Measurements from ENCODE around the gene CES3.

CES3 gene

DNA sequence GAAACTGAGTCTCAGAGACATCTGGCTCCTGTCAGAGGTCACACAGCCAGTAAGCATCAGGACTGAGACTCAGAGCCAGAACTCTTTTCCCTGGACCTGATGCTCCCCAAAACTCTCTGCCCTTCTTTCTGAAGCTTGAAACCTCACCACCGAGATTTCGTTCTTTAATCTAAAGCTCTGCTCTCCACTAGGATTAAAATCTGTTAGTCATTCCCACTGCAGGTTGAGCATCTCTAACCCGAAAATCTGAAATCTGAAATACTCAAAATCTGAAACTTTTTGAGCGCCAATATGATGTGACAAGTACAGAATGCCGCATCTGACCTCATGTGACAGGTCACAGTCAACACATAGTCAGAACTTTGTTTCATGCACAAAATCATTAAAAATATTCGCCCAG is 44.5 kb upstream of the CES3 start:
- H2AFZ ChIP-seq (ENCODE audit: low read length), result no peak overlapping the region
- TF ChIP-seq EZH2 (IDR thresholded peaks at IDR 0.05; ENCODE audit: borderline replicate concordance, low read length), result no peak
- TF ChIP-seq, protein P1, sequence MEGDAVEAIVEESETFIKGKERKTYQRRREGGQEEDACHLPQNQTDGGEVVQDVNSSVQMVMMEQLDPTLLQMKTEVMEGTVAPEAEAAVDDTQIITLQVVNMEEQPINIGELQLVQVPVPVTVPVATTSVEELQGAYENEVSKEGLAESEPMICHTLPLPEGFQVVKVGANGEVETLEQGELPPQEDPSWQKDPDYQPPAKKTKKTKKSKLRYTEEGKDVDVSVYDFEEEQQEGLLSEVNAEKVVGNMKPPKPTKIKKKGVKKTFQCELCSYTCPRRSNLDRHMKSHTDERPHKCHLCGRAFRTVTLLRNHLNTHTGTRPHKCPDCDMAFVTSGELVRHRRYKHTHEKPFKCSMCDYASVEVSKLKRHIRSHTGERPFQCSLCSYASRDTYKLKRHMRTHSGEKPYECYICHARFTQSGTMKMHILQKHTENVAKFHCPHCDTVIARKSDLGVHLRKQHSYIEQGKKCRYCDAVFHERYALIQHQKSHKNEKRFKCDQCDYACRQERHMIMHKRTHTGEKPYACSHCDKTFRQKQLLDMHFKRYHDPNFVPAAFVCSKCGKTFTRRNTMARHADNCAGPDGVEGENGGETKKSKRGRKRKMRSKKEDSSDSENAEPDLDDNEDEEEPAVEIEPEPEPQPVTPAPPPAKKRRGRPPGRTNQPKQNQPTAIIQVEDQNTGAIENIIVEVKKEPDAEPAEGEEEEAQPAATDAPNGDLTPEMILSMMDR (IDR thresholded peaks at IDR 0.05; ENCODE audit: low read length), result no peak
- H3K27me3 ChIP-seq (ENCODE audit: insufficient read depth, low read length), result peaks cover 7% of the 10 kb centered on the region; the same call in 1 of the 2 replicates
- H3K9me2 ChIP-seq (ENCODE audit: low read depth, low read length), result no peaks in the 10 kb centered on the region
- H3K4me3 ChIP-seq (ENCODE audit: low read depth, low read length, poor library complexity, severe bottlenecking), result no peak overlapping the region
- no peaks in the 10 kb centered on the region for H3K9me3 ChIP-seq (ENCODE audit: low read length)
- H3F3A ChIP-seq (ENCODE audit: insufficient read depth, low read length), result no peaks in the 10 kb centered on the region
- H3K79me2 ChIP-seq (ENCODE audit: insufficient read depth, low read length), result no peaks in the 10 kb centered on the region
- no peaks in the 10 kb centered on the region for H3K36me3 ChIP-seq (ENCODE audit: insufficient read depth, low read length)
- H4K20me1 ChIP-seq (ENCODE audit: insufficient read depth, low read length), result no peaks in the 10 kb centered on the region
- no peak overlapping the region for H3K9ac ChIP-seq (ENCODE audit: low read length)
- no peak overlapping the region for H3K27ac ChIP-seq (ENCODE audit: low read depth, low read length, poor library complexity, severe bottlenecking)
- no peaks in the 10 kb centered on the region for H3K4me1 ChIP-seq (ENCODE audit: insufficient read depth, low read length, severe bottlenecking)
- H3K4me2 ChIP-seq (ENCODE audit: low read length), result no peak overlapping the region

GRCh38 chr16:66917741-66918140 is 43.3 kb upstream of the CES3 start:
- no peaks in the 10 kb centered on the region for H3F3A ChIP-seq (ENCODE audit: insufficient read depth, low read length)
- no peaks in the 10 kb centered on the region for H3K9me3 ChIP-seq (ENCODE audit: low read length)
- no peaks in the 10 kb centered on the region for H4K20me1 ChIP-seq (ENCODE audit: insufficient read depth, low read length)
- peaks cover 11% of the 10 kb centered on the region; the same call in 1 of the 2 replicates for H3K27me3 ChIP-seq (ENCODE audit: insufficient read depth, low read length)
- H3K27ac ChIP-seq (ENCODE audit: low read depth, low read length, poor library complexity, severe bottlenecking), result no peak overlapping the region
- no peak overlapping the region for H3K9ac ChIP-seq (ENCODE audit: low read length)
- no peak for TF ChIP-seq EZH2 (IDR thresholded peaks at IDR 0.05; ENCODE audit: borderline replicate concordance, low read length)
- TF ChIP-seq, protein P1 (IDR thresholded peaks at IDR 0.05; ENCODE audit: low read length), result no peak
- H3K9me2 ChIP-seq (ENCODE audit: low read depth, low read length), result no peaks in the 10 kb centered on the region
- H3K36me3 ChIP-seq (ENCODE audit: insufficient read depth, low read length), result no peaks in the 10 kb centered on the region
- H3K4me1 ChIP-seq (ENCODE audit: insufficient read depth, low read length, severe bottlenecking), result no peaks in the 10 kb centered on the region
- no peak overlapping the region for H3K4me2 ChIP-seq (ENCODE audit: low read length)
- no peaks in the 10 kb centered on the region for H3K79me2 ChIP-seq (ENCODE audit: insufficient read depth, low read length)
- H2AFZ ChIP-seq (ENCODE audit: low read length), result no peak overlapping the region
- no peak overlapping the region for H3K4me3 ChIP-seq (ENCODE audit: low read depth, low read length, poor library complexity, severe bottlenecking)

DNA sequence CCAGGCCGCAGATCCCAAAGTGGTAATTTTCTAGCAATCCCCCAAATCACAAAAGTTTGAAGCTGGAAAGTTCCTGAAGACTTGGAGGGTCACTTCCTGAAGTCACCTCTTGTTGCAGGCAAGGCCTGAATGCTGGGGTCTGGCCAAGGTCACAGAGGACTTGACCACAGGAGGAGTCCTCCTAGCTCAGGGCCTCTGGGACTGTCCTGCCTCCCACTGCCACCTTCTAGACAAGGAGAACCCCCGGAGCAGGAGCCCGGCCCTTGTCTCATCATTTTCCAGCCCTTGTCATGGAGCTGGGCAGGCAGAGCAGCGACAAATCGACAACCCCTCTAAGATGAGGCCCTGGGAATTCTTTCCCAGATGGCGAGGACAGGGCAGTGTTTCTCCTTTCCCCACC is 42.7 kb upstream of the CES3 start:
- TF ChIP-seq EZH2 (IDR thresholded peaks at IDR 0.05; ENCODE audit: borderline replicate concordance, low read length), result no peak
- TF ChIP-seq, protein P1 (IDR thresholded peaks at IDR 0.05; ENCODE audit: low read length), result no peak
- H3K9ac ChIP-seq (ENCODE audit: low read length), result no peak overlapping the region
- no peaks in the 10 kb centered on the region for H3K9me3 ChIP-seq (ENCODE audit: low read length)
- H3K9me2 ChIP-seq (ENCODE audit: low read depth, low read length), result no peaks in the 10 kb centered on the region
- H3K79me2 ChIP-seq (ENCODE audit: insufficient read depth, low read length), result no peaks in the 10 kb centered on the region
- no peak overlapping the region for H3K27ac ChIP-seq (ENCODE audit: low read depth, low read length, poor library complexity, severe bottlenecking)
- H2AFZ ChIP-seq (ENCODE audit: low read length), result no peak overlapping the region
- no peaks in the 10 kb centered on the region for H4K20me1 ChIP-seq (ENCODE audit: insufficient read depth, low read length)
- no peak overlapping the region for H3K4me2 ChIP-seq (ENCODE audit: low read length)
- H3K36me3 ChIP-seq (ENCODE audit: insufficient read depth, low read length), result no peaks in the 10 kb centered on the region
- no peaks in the 10 kb centered on the region for H3K4me1 ChIP-seq (ENCODE audit: insufficient read depth, low read length, severe bottlenecking)
- no peak overlapping the region for H3K4me3 ChIP-seq (ENCODE audit: low read depth, low read length, poor library complexity, severe bottlenecking)
- H3K27me3 ChIP-seq (ENCODE audit: insufficient read depth, low read length), result peaks cover 11% of the 10 kb centered on the region; the same call in 1 of the 2 replicates
- no peaks in the 10 kb centered on the region for H3F3A ChIP-seq (ENCODE audit: insufficient read depth, low read length)
